Mucosa of rectum (tissue), 2 donors: ENCODE results near the gene AMDHD2.
"Not testable (repeated sequence)": the region's sequence is repeated elsewhere in the genome, so short reads cannot be mapped to it uniquely, and the experiment has no call there.

Source experiments
- H3K27ac ChIP-seq, 2 donors: one replicate each; pipeline ENCODE4 v1.7.0; 2013; ENCODE audit warnings: inconsistent platforms in 2 of 2, low read depth in 2 of 2, low read length in 2 of 2
- H3K27me3 ChIP-seq, 2 donors: one replicate each; pipeline ENCODE4 v1.7.0; 2013; ENCODE audit warnings: low read length in 2 of 2; ENCODE audit not compliant: control insufficient read depth in 2 of 2, insufficient read depth in 2 of 2
- H3K36me3 ChIP-seq, 2 donors: one replicate each; pipeline ENCODE4 v1.7.0; 2013; ENCODE audit warnings: low read length in 2 of 2; ENCODE audit not compliant: control insufficient read depth in 2 of 2, insufficient read depth in 2 of 2
- H3K4me1 ChIP-seq, 2 donors: one replicate each; pipeline ENCODE4 v1.7.0; 2013; ENCODE audit warnings: low read length in 2 of 2, mild to moderate bottlenecking in 1 of 2; ENCODE audit not compliant: control insufficient read depth in 2 of 2, insufficient read depth in 2 of 2
- H3K4me3 ChIP-seq, 2 donors: one replicate each; pipeline ENCODE4 v1.7.0; 2013; ENCODE audit warnings: low read length in 2 of 2
- H3K9ac ChIP-seq, 2 donors: one replicate each; pipeline ENCODE4 v1.7.0; 2013; ENCODE audit warnings: low read length in 2 of 2, low read depth in 1 of 2, mild to moderate bottlenecking in 1 of 2
- H3K9me3 ChIP-seq, 2 donors: one replicate each; pipeline ENCODE4 v1.7.0; 2013; ENCODE audit warnings: low read length in 2 of 2; ENCODE audit not compliant: control insufficient read depth in 2 of 2
- donor health status: healthy.
- donor health status: Normal muscosa, but diverticular disease.

Gene AMDHD2

DNA sequence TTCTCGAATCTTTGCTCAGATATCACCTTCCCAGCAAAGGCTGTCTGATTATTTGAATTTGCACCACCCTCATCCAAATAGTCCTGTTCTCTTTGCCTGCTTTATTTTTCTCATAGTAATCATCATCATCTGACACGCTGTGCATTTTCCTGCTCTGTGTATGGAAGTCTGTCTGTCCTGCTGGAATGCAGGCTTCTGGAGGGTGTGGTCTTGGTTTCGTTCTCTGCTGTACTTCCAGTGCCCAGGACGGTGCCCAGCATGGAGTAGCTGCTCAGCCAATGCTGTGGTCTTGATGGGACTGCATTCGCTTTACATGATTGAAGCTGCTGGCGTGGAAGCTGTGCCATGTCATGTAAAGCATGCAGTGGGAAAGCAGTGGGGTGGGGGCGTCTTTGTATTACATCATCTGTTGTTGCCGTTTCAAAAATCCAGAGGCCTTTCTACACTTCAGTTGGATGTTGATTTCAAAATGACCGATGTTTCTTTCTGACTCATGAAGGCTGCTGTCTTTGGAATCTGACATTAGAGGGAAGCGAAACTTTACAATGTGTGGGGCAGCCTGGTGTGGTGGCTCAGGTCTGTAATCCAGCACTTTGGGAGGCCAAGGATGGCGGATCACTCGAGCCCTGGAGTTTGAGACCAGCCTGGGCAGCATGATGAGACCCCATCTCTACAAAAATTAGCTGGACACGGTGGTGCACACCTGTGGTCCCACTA is 34.7 kb downstream of the AMDHD2 start:
- H3K4me1 ChIP-seq, H3K4me3 ChIP-seq, H3K27me3 ChIP-seq, H3K9ac ChIP-seq, H3K36me3 ChIP-seq, H3K27ac ChIP-seq, H3K9me3 ChIP-seq: not testable (repeated sequence)

DNA sequence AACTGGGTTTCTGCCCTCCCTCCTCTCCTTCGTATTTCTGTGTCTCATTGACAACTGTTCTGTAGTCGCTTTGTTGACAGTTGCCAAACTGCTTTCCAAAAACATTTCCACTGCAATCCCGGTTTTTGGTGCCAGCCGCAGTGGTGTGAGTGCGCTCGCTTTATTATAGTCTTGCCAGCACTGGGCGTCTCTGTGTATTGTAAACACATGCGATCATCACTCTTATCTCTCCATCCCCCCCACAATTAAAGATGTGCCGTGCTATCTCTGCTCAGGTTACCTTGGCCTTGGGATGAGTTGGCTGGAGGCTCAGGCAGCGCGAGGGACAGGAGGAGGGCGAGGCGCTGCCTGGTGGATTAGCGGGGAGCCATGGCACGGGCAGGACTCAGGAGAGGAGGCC is 37.0 kb downstream of the AMDHD2 start:
- H3K9ac ChIP-seq: not testable (repeated sequence)

GRCh38 chr16:2560131-2560797 is 40.1 kb downstream of the AMDHD2 start:
- not testable (repeated sequence) for H3K4me3 ChIP-seq, H3K9ac ChIP-seq, H3K9me3 ChIP-seq, H3K27me3 ChIP-seq, H3K4me1 ChIP-seq, H3K27ac ChIP-seq, H3K36me3 ChIP-seq

More for the DNA sequence above, 37.0 kb downstream of the AMDHD2 start:
- not testable (repeated sequence) for H3K36me3 ChIP-seq, H3K27me3 ChIP-seq, H3K4me3 ChIP-seq, H3K4me1 ChIP-seq, H3K9me3 ChIP-seq, H3K27ac ChIP-seq

- H3K9me3 ChIP-seq, H3K27ac ChIP-seq, H3K9ac ChIP-seq, H3K36me3 ChIP-seq, H3K27me3 ChIP-seq, H3K4me3 ChIP-seq, H3K4me1 ChIP-seq: not testable (repeated sequence)
Measured at GRCh38 chr16:2560798-2561133, 40.6 kb downstream of the AMDHD2 start.

- not testable (repeated sequence) for H3K27ac ChIP-seq
Measured at GRCh38 chr16:2567506-2567905, 47.3 kb downstream of the AMDHD2 start.

GRCh38 chr16:2568573-2568972 is 48.4 kb downstream of the AMDHD2 start:
- H3K27me3 ChIP-seq, H3K4me1 ChIP-seq, H3K27ac ChIP-seq, H3K4me3 ChIP-seq, H3K9ac ChIP-seq, H3K36me3 ChIP-seq, H3K9me3 ChIP-seq: not testable (repeated sequence)

More at GRCh38 chr16:2567506-2567905, 47.3 kb downstream of the AMDHD2 start:
- H3K4me1 ChIP-seq, H3K9me3 ChIP-seq, H3K9ac ChIP-seq, H3K4me3 ChIP-seq, H3K27me3 ChIP-seq, H3K36me3 ChIP-seq: not testable (repeated sequence)

DNA sequence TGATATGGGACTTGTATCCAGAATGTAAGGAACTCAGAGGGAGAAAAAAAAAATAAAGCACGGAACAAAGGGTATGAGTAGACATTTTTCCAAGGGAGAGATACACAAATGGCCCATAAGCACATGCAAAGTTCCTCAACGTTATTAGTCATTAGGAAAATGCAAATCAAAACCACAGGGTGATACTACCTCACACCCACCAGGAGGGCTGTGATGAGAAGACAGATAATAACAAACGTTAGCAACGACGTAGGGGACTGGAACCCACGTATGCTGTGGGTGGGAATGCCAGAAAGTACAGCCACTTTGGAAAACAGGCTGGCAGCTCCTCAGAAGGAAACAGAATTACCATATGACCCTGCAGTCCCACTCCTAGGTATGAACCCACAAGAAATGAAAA is 52.5 kb downstream of the AMDHD2 start:
- H3K36me3 ChIP-seq, H3K4me3 ChIP-seq, H3K27ac ChIP-seq, H3K9ac ChIP-seq, H3K4me1 ChIP-seq, H3K9me3 ChIP-seq, H3K27me3 ChIP-seq: not testable (repeated sequence)

DNA sequence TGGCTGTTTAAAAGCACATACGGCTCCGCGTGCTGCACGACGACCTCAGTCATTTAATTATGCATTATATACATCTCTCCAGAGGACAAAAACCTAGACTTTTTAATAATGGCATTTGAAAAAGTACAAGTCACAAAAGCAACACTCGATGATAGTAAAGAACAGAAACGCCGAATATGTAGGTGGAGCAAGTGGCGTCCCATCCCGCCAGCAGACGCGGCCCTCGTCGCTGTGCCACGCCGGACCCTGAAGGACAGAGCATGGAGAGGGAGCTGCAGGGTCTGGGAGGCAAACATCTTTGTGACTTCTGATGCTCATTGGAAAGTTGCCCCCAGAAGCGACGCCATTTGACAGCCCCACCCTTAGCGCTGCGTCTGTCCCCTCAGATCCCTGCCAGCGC is 55.7 kb downstream of the AMDHD2 start:
- H3K36me3 ChIP-seq, H3K4me3 ChIP-seq, H3K9ac ChIP-seq, H3K27ac ChIP-seq, H3K27me3 ChIP-seq, H3K9me3 ChIP-seq, H3K4me1 ChIP-seq: not testable (repeated sequence)

- not testable (repeated sequence) for H3K4me3 ChIP-seq, H3K9ac ChIP-seq, H3K36me3 ChIP-seq, H3K4me1 ChIP-seq, H3K27me3 ChIP-seq, H3K9me3 ChIP-seq, H3K27ac ChIP-seq
Measured at GRCh38 chr16:2577044-2577443, 56.9 kb downstream of the AMDHD2 start.

GRCh38 chr16:2578905-2579304 is 58.7 kb downstream of the AMDHD2 start:
- H3K36me3 ChIP-seq, H3K9me3 ChIP-seq, H3K9ac ChIP-seq, H3K27me3 ChIP-seq, H3K4me3 ChIP-seq, H3K4me1 ChIP-seq, H3K27ac ChIP-seq: not testable (repeated sequence)

GRCh38 chr16:2580143-2580542 is 60.0 kb downstream of the AMDHD2 start:
- H3K27me3 ChIP-seq, H3K4me1 ChIP-seq, H3K36me3 ChIP-seq, H3K9ac ChIP-seq, H3K27ac ChIP-seq, H3K9me3 ChIP-seq, H3K4me3 ChIP-seq: not testable (repeated sequence)
